Measurements from ENCODE around the gene SPNS3. TPM values are rescaled to one million over a fixed set of nuclear protein-coding genes. Genes with fewer than 3 reads are reported as not detected.

SPNS3 gene
- total RNA-seq, 1 donor from 2014 or later = 1.1 TPM

GRCh38 chr17:4438162-4438944 is 4.6 kb downstream of the SPNS3 start:
- H3K27ac Mint-ChIP-seq = no peak overlapping the region
- DNase-seq (ENCODE audit: low spot score) = no peak
- H3K9me3 Mint-ChIP-seq = no peaks in the 10 kb centered on the region
- no peaks in the 10 kb centered on the region for H3K36me3 Mint-ChIP-seq (ENCODE audit: low read depth)
- H3K4me1 Mint-ChIP-seq (ENCODE audit: low read depth) = peaks cover 26% of the 10 kb centered on the region
- intact Hi-C loops (cut with micrococcal nuclease) = no loop called here
- H3K4me3 Mint-ChIP-seq = no peak overlapping the region
- peaks cover 2% of the 10 kb centered on the region for H3K27me3 Mint-ChIP-seq (ENCODE audit: insufficient read depth)

GRCh38 chr17:4440021-4440420 is 6.3 kb downstream of the SPNS3 start:
- Mint-ChIP-seq H3K9me3 (no peaks in the 10 kb centered on the region), H3K27ac (no peak overlapping the region), H3K4me3 (no peak overlapping the region)

DNA sequence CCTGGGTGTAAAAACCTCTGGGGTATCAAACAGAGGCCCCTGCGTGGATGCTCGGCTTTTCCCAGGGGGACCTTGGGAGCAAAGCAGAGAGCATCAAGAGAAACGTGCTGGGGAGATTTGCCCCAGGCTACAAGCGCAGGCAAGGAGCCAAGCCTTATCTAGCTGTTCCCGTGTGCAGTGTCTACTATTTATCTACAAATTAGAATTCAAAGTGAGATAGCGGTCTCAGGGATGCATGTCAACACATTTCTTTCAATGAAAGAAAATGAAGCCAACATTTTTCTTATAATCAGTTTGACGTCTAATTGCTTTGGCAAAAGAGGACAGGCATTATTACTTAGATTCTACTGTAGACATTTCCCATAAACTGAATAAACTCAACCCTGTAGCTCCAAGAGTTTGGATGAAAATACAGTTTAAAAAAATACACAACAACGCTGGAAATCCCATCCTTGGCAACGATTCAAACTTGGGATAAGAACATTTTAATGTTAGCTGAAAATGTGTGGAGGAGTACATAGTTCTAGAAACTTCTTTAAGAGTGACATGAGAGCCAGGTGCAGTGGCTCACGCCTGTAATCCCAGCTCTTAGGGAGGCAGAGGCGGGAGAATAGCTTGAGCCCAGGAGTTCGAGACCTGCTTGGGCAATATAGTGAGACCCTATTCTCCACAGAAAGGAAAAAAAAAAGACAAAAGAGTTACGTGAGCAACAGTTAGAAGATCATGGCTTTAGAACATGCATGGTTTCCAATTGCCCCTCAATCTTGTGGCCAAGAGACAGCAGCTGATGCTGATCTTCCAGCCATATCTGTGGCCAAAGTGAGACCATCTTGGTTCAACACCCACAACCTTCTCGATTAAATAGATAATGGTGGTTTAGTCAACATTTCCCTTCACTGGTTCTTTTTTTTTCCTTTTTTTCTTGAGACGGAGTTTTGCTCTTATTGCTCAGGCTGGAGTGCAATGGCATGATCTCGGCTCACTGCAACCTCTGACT is 7.2 kb downstream of the SPNS3 start:
- Mint-ChIP-seq H3K4me3 (no peak overlapping the region), H3K9me3 (no peaks in the 10 kb centered on the region), H3K27me3 (ENCODE audit: insufficient read depth) (peaks cover 4% of the 10 kb centered on the region), H3K36me3 (ENCODE audit: low read depth) (no peaks in the 10 kb centered on the region), H3K27ac (no peak overlapping the region), H3K4me1 (ENCODE audit: low read depth) (peaks cover 12% of the 10 kb centered on the region)
- no peak for DNase-seq (ENCODE audit: low spot score)
- intact Hi-C loops (cut with micrococcal nuclease) = no loop called here

More at GRCh38 chr17:4440021-4440420, 6.3 kb downstream of the SPNS3 start:
- DNase-seq (ENCODE audit: low spot score) = no peak
- Mint-ChIP-seq H3K36me3 (ENCODE audit: low read depth) (no peaks in the 10 kb centered on the region), H3K27me3 (ENCODE audit: insufficient read depth) (peaks cover 2% of the 10 kb centered on the region), H3K4me1 (ENCODE audit: low read depth) (peaks cover 17% of the 10 kb centered on the region)
- intact Hi-C loops (cut with micrococcal nuclease) = no loop called here

GRCh38 chr17:4442582-4442981 is 8.8 kb downstream of the SPNS3 start:
- Mint-ChIP-seq H3K27me3 (ENCODE audit: insufficient read depth) (peaks cover 4% of the 10 kb centered on the region), H3K4me1 (ENCODE audit: low read depth) (no peaks in the 10 kb centered on the region), H3K27ac (no peak overlapping the region), H3K4me3 (no peak overlapping the region), H3K36me3 (ENCODE audit: low read depth) (no peaks in the 10 kb centered on the region), H3K9me3 (no peaks in the 10 kb centered on the region)
- intact Hi-C loops (cut with micrococcal nuclease) = no loop called here
- DNase-seq (ENCODE audit: low spot score) = no peak

GRCh38 chr17:4443476-4443875 is 9.7 kb downstream of the SPNS3 start:
- intact Hi-C loops (cut with micrococcal nuclease) = no loop called here
- no peak for DNase-seq (ENCODE audit: low spot score)
- Mint-ChIP-seq H3K27me3 (ENCODE audit: insufficient read depth) (peaks cover 4% of the 10 kb centered on the region), H3K9me3 (no peaks in the 10 kb centered on the region), H3K4me3 (no peak overlapping the region), H3K4me1 (ENCODE audit: low read depth) (no peaks in the 10 kb centered on the region), H3K27ac (no peak overlapping the region), H3K36me3 (ENCODE audit: low read depth) (no peaks in the 10 kb centered on the region)

DNA sequence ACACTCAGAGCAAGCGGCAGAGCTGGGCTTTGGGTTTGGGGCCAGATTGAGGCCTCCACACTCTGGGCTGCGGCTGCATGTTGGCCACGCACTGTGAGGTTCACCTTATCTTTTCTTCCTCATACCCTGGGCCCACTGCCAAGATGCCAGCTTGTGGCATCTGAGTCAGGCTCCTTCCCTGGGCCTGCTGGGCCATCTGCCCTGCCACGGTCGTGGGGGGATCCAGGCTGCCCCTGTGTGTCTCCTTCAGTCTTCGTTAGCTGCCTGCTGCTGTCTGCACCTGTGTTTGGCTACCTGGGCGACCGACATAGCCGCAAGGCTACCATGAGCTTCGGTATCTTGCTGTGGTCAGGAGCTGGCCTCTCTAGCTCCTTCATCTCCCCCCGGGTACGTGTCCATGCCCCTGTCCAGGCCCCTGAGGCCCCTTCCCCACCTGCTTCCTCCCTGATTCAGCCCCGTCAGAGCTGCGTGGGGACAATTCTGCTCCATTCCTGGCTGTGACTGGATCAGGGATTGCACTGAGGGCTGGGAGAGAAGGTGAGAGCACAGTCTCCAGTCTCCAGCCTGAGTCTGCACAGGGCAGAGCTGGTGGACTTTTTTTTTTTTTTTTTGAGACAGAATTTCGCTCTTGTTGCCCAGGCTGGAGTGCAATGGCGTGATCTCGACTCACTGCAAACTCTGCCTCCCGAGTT is 11.2 kb downstream of the SPNS3 start:
- DNase-seq (ENCODE audit: low spot score) = no peak
- no peaks in the 10 kb centered on the region for H3K36me3 Mint-ChIP-seq (ENCODE audit: low read depth)
- no peaks in the 10 kb centered on the region for H3K4me1 Mint-ChIP-seq (ENCODE audit: low read depth)
- H3K4me3 Mint-ChIP-seq = no peak overlapping the region
- peaks cover 4% of the 10 kb centered on the region for H3K27me3 Mint-ChIP-seq (ENCODE audit: insufficient read depth)
- H3K9me3 Mint-ChIP-seq = no peaks in the 10 kb centered on the region
- intact Hi-C loops (cut with micrococcal nuclease) = no loop called here
- H3K27ac Mint-ChIP-seq = no peak overlapping the region

DNA sequence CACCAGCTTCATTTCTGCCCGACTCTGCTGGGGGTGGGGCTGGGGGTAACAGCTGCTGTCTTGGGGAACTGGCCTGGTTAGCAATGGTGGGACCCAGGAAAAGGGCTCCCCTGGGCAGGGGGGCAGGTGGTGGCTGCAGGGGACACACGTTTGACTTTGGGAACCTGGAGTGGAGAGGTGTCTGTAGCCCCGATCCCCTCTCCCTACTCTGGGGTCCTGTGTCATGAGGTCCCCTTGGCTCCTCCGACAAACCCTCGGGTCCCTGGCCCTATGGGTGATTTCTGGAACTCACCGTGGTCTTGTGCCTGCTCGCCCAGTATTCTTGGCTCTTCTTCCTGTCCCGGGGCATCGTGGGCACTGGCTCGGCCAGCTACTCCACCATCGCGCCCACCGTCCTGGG is 12.0 kb downstream of the SPNS3 start:
- no peak overlapping the region for H3K4me3 Mint-ChIP-seq
- H3K36me3 Mint-ChIP-seq (ENCODE audit: low read depth) = no peaks in the 10 kb centered on the region
- no peak overlapping the region for H3K27ac Mint-ChIP-seq
- H3K4me1 Mint-ChIP-seq (ENCODE audit: low read depth) = no peaks in the 10 kb centered on the region
- DNase-seq (ENCODE audit: low spot score) = no peak
- peaks cover 4% of the 10 kb centered on the region for H3K27me3 Mint-ChIP-seq (ENCODE audit: insufficient read depth)
- intact Hi-C loops (cut with micrococcal nuclease) = no loop called here
- H3K9me3 Mint-ChIP-seq = no peaks in the 10 kb centered on the region

DNA sequence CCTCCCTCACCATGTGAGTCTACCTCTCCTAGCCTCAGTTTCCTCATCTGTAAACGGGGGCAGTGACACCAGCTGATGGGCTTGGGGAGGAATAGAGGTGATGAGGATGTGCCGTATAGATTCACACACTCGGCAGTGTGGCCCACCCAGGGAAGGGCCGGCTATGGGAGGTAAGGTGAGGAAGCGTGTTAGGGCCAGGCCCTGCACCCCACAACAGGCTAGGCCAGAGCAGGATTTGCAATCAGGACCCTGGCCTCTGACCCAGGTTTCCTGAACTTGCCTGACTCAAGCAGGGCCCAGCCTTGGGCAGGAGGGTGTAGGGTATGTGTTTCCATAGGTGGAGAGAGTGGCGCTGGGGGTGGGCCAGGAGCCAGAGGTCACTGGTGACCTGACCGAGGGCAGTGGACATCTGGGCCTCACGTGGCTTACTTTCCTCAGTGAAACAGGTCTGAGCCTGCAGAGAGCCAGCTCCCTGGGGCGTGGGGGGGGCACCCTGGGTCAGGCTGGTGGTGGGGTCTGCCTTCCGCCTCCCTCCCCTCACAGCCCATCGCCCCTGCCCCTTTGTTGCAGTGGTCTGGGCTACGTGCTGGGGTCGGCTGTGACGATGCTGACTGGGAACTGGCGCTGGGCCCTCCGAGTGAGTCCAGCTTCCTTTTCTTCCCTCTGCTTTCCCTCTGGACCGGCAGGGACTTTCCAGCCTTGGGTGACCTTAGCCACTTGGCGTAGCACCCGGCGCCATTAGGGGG is 12.8 kb downstream of the SPNS3 start:
- Mint-ChIP-seq H3K4me1 (ENCODE audit: low read depth) (no peaks in the 10 kb centered on the region), H3K9me3 (no peaks in the 10 kb centered on the region), H3K36me3 (ENCODE audit: low read depth) (no peaks in the 10 kb centered on the region), H3K27me3 (ENCODE audit: insufficient read depth) (peaks cover 4% of the 10 kb centered on the region), H3K4me3 (no peak overlapping the region), H3K27ac (no peak overlapping the region)
- intact Hi-C loops (cut with micrococcal nuclease) = no loop called here
- no peak for DNase-seq (ENCODE audit: low spot score)

DNA sequence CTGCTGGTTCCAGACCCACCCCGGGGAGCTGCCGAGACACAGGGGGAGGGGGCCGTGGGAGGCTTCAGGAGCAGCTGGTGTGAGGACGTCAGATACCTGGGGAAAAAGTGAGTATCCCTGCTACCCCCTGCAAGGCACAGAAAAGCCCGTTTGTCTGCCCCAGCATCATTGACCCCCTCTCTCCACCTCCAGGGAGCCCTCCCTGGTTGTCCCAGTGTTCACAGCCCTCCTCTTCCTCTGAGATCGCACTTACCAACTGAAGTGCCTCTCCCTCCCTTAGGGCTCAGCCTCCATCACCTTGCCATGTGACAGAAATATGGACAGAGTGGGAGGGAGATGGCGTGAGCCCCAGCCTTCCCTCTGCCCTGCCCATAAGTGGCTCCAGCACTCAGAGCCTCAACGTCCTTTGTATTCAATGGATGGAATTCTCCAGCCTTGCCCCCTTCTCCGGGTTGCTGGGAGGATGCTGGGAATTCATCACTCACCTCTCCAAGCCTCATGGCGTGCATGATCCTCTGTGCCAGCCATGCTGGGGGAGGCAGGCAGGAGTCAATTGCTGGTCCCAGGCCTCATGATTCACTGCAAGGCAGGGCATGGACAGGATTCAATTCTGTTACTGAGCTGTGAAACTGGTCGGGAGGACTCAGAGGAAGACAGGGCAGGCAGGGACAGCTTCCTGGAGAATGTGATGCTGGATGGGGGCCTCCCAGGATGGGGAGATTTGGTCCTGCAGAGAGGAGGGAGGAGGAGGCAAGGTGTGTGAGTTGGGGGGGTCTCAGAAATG is 14.6 kb downstream of the SPNS3 start:
- no peak overlapping the region for H3K27ac Mint-ChIP-seq
- no peak for DNase-seq (ENCODE audit: low spot score)
- peaks cover 2% of the 10 kb centered on the region for H3K27me3 Mint-ChIP-seq (ENCODE audit: insufficient read depth)
- intact Hi-C loops (cut with micrococcal nuclease) = no loop called here
- H3K4me3 Mint-ChIP-seq = no peak overlapping the region
- no peaks in the 10 kb centered on the region for H3K9me3 Mint-ChIP-seq
- no peaks in the 10 kb centered on the region for H3K36me3 Mint-ChIP-seq (ENCODE audit: low read depth)
- H3K4me1 Mint-ChIP-seq (ENCODE audit: low read depth) = no peaks in the 10 kb centered on the region

- no peaks in the 10 kb centered on the region for H3K36me3 Mint-ChIP-seq (ENCODE audit: low read depth)
- intact Hi-C loops (cut with micrococcal nuclease) = no loop called here
- no peak for DNase-seq (ENCODE audit: low spot score)
- H3K9me3 Mint-ChIP-seq = no peaks in the 10 kb centered on the region
- peaks cover 2% of the 10 kb centered on the region for H3K27me3 Mint-ChIP-seq (ENCODE audit: insufficient read depth)
- no peak overlapping the region for H3K27ac Mint-ChIP-seq
- H3K4me1 Mint-ChIP-seq (ENCODE audit: low read depth) = no peaks in the 10 kb centered on the region
- H3K4me3 Mint-ChIP-seq = no peak overlapping the region
Observed at GRCh38 chr17:4449736-4450135, 16.0 kb downstream of the SPNS3 start.

DNA sequence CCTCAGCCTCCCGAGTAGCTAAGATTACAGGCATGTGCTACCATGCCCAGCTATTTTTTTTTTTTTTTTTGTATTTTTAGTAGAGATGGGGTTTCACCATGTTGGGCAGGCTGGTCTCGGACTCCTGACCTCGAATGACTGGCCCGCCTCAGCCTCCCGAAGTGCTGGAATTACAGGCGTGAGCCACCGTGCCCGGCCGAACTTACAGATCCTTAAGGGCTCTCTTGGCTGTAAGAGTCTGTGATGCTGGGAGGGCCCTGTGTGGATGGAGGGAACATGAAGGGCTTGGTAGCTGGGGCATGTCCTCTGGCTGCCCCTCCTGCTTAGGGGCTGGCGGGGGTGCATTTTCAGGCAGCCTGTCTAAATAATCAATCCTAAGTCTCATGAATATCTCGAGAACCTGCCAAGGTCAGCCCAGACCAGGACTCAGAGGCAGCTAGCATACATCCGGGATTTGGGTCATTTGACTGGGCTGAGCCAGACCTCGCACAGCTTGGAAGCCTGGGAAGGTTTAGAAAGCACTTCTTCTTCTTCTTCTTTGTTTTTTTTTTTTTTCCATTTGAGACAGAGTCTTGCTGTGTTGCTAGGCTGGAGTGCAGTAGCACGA is 17.1 kb downstream of the SPNS3 start:
- no peaks in the 10 kb centered on the region for H3K36me3 Mint-ChIP-seq (ENCODE audit: low read depth)
- intact Hi-C loops (cut with micrococcal nuclease) = no loop called here
- H3K27me3 Mint-ChIP-seq (ENCODE audit: insufficient read depth) = peaks cover under 1% of the 10 kb centered on the region
- no peaks in the 10 kb centered on the region for H3K4me1 Mint-ChIP-seq (ENCODE audit: low read depth)
- H3K4me3 Mint-ChIP-seq = no peak overlapping the region
- no peaks in the 10 kb centered on the region for H3K9me3 Mint-ChIP-seq
- H3K27ac Mint-ChIP-seq = no peak overlapping the region
- DNase-seq (ENCODE audit: low spot score) = no peak
